Measurements from ENCODE around the gene CSF1.
"Not testable (repeated sequence)": the region's sequence is repeated elsewhere in the genome, so short reads cannot be mapped to it uniquely, and the experiment has no call there.

Gene CSF1

GRCh38 chr1:109950509-109950908 is 39.9 kb downstream of the CSF1 start:
- H3K4me3 ChIP-seq (ENCODE audit: low read depth, low read length): no peak overlapping the region
- no peak for DNase-seq (ENCODE audit: low read depth)
- TF ChIP-seq, protein P1, sequence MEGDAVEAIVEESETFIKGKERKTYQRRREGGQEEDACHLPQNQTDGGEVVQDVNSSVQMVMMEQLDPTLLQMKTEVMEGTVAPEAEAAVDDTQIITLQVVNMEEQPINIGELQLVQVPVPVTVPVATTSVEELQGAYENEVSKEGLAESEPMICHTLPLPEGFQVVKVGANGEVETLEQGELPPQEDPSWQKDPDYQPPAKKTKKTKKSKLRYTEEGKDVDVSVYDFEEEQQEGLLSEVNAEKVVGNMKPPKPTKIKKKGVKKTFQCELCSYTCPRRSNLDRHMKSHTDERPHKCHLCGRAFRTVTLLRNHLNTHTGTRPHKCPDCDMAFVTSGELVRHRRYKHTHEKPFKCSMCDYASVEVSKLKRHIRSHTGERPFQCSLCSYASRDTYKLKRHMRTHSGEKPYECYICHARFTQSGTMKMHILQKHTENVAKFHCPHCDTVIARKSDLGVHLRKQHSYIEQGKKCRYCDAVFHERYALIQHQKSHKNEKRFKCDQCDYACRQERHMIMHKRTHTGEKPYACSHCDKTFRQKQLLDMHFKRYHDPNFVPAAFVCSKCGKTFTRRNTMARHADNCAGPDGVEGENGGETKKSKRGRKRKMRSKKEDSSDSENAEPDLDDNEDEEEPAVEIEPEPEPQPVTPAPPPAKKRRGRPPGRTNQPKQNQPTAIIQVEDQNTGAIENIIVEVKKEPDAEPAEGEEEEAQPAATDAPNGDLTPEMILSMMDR (IDR thresholded peaks at IDR 0.05; ENCODE audit: insufficient read depth, low read depth, low read length, missing control alignments): no peak

GRCh38 chr1:109951501-109951900 is 40.9 kb downstream of the CSF1 start:
- not testable (repeated sequence) for DNase-seq (ENCODE audit: low read depth)

DNA sequence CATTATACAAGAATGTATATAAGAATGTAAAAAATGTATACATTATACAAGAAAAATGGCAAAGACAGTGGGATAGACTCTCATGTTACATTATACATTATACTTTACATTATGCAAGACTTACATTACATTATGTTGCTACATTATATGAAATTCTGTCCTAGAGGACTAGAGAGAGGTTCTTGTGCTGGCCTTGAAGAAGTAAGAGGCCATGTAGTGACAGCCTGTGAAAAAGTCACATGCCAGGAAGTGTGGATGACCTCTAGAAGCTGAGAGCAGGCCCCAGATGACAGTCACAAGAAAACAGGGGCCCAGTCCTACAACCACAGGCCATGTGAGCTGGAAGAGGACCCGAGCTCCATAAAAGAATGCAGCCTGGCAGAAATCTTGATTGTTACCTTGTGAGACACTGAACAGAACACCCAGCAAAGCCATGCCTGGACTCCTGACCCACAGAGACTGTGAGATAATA is 43.4 kb downstream of the CSF1 start:
- no peak overlapping the region for H3K4me3 ChIP-seq (ENCODE audit: low read depth, low read length)
- TF ChIP-seq, protein P1 (IDR thresholded peaks at IDR 0.05; ENCODE audit: insufficient read depth, low read depth, low read length, missing control alignments): no peak
- DNase-seq (ENCODE audit: low read depth): no peak

More at GRCh38 chr1:109951501-109951900, 40.9 kb downstream of the CSF1 start:
- H3K4me3 ChIP-seq (ENCODE audit: low read depth, low read length): not testable (repeated sequence)

- TF ChIP-seq, protein P1 (IDR thresholded peaks at IDR 0.05; ENCODE audit: insufficient read depth, low read depth, low read length, missing control alignments): no peak
- DNase-seq (ENCODE audit: low read depth): no peak
- no peak overlapping the region for H3K4me3 ChIP-seq (ENCODE audit: low read depth, low read length)
Measured at GRCh38 chr1:109959632-109959973, 49.0 kb downstream of the CSF1 start.

DNA sequence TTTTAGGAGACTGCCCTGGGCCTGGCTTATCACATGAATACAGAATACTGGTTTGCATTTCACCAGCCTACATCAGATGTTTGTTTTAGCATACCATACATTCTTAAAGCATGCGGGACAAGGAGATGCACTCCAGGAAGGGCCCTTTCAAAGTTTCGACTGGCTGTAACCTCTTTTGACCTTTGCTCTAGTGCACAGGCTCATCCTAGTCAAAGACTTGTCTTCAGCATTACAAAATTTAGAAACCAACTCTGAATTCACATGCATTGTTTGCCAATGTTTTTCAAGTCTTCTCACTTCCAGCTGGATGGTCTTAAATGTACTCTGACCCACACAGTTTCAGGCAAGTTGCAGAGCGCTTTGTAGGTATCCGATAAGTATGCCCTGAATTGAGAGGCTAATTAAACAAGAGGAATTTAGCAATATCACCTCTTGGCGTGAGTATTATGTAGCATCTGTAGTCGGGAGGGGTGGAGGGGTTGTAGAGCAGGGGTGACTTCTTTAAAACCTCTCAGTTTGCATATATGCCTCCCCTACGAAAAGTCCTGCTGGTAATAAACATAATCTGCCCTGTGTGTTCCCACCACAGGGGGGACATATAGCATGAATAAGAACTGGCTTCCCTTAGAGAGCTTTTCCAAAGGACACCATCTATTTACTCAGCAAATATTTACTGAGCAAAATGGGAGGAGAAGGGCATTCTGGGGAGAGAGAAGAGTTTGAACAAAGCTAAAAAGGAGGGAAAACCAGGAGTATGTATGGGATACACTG is 49.5 kb downstream of the CSF1 start:
- TF ChIP-seq, protein P1 (IDR thresholded peaks at IDR 0.05; ENCODE audit: insufficient read depth, low read depth, low read length, missing control alignments): no peak
- H3K4me3 ChIP-seq (ENCODE audit: low read depth, low read length): no peak overlapping the region
- no peak for DNase-seq (ENCODE audit: low read depth)

DNA sequence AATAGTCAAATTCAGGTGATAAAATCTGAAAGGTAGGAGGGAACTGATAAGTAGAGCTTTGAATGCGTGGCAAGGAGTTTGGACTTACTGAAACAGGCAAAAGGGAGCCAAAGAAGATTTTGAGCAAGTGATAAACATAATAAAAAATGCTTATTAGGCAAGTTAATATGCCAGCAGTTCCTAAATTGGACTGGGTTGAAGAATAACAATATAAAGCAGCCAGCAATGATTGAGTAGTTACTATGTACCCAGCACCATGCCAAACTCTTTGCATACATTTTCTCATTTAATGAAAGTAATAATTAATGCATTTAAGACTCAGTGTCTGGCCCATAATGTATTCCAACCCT is 50.1 kb downstream of the CSF1 start:
- TF ChIP-seq, protein P1 (IDR thresholded peaks at IDR 0.05; ENCODE audit: insufficient read depth, low read depth, low read length, missing control alignments): no peak
- no peak overlapping the region for H3K4me3 ChIP-seq (ENCODE audit: low read depth, low read length)
- DNase-seq (ENCODE audit: low read depth): no peak

DNA sequence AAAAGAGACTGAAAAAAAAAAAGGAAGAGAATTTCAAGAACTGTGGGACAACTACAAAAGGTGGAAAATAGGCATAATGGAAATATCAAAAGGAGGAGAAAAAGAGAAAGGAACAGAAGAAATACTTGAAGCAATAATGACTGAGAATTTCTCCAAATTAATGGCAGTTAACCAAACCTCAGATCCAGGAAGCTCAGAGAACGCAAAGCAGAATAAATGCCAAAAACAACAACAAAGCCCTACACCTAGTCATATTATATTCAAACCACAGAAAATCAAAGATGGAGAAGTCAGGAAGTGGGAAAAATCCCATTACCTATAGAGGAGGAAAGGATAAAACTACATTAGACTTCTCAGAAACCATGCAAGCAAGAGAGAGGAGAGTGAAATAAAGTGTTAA is 53.2 kb downstream of the CSF1 start:
- H3K4me3 ChIP-seq (ENCODE audit: low read depth, low read length): no peak overlapping the region
- no peak for DNase-seq (ENCODE audit: low read depth)

More for the DNA sequence above, 53.2 kb downstream of the CSF1 start:
- TF ChIP-seq, protein P1 (IDR thresholded peaks at IDR 0.05; ENCODE audit: insufficient read depth, low read depth, low read length, missing control alignments): no peak

All from GM12865 (cell line).